ENCODE results near the gene APMAP. TPM values are rescaled to one million over a fixed set of nuclear protein-coding genes. Genes with fewer than 3 reads are reported as not detected.

APMAP gene, protein sequence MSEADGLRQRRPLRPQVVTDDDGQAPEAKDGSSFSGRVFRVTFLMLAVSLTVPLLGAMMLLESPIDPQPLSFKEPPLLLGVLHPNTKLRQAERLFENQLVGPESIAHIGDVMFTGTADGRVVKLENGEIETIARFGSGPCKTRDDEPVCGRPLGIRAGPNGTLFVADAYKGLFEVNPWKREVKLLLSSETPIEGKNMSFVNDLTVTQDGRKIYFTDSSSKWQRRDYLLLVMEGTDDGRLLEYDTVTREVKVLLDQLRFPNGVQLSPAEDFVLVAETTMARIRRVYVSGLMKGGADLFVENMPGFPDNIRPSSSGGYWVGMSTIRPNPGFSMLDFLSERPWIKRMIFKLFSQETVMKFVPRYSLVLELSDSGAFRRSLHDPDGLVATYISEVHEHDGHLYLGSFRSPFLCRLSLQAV
- total RNA-seq: 40.7 and 42.3 TPM in 2 replicates

DNA sequence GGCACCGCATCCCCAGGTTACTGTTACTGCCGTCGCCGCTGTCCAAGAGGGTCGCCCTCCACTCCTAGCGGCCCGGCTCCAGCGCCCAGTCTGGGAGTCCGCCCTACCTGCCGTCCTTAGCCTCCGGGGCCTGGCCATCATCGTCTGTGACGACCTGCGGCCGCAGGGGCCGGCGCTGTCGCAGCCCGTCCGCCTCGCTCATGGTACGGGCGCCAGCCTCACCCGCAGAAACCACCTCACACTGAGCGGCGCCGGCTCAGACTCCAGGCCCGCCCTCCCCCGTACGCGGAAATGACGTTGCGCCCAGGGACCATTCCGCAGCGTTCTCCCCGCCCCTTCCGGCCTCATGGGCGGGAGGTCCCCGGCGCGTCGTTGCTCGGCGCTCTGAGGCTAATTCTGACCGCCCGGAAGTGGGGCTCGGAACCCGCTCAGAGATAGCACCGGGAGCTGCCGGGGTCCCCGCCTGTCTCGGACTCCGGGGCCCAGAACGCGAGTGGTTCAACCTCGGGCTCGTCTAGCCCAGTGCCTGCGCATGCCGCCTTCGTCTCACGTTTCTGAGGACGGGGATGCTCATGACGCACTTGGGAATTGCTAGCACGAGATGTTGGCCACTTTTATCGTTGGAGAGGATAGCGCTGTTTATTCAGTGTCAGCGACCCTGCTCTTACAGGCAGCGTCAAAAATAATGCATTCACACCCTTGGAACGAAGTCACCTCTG is at the start of gene APMAP:
TSS of gene APMAP (minus strand) at position 265 of the 719 bp plus-strand sequence. CDS start at position 202, 63 bp downstream.
- intact Hi-C loops (cut with micrococcal nuclease): loop anchor here (1.0 to 5.0 kb wide), 7 partner anchors 43 to 1630 kb away; partner anchors contain the start of genes ABHD12, ACSS1, CST7 and ENTPD6

DNA sequence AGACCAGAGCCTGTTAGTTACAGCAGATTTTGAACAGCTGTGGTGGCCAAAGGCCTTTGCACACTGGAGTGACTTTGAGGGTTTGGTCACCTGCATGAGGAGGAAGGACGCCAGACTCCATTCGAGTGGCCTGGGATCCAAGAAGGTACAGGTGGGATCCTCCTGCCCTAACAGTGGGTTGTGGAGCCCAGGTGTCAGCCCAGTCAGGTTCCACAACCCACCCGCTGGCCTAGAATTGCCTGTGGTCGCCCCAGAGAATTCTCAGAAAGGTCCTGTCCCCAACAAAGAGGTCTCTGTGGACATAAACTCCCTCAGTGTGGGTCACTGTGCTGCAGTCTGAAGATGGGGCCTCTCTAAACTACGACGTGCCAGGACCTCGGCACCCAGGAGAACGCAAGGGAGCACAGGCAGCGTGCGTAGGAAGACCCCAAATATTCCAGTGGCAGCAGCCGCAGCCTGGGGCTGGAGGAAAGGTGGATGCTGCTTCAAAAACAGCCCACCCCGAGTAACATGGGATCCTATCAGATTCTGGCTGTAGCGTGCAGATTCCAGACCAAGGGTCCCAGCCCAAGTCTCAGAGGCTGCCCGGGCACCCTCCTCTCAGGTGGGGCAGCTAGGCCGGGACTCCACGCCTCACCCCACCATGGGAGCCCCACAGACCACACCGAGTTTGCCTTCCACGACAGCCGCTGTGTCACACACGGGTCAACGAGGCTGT is 49.4 kb upstream of the APMAP start:
- intact Hi-C loops (cut with micrococcal nuclease): loop anchor here (2.0 kb wide), 1 partner anchor 15 kb away; no protein-coding TSS in a partner anchor

DNA sequence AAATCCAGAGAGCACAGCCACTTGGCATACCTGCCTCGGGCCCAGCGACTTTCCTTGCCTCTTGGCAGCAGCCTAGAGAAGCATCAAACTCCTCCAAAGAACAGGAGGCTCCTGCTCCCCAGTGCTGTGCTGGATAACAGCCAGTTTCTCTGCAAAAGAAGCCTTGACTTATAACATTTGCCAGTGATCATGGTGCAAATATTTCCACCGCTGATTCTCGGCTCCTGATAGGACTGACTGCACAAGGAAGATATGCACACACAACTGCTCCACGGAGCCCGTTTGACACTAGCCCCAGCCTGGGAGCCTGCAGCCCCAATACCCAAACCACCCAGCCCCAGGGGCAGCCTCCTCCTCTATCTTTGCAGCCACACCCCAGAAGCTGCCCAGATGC is 47.9 kb upstream of the APMAP start:
- intact Hi-C loops (cut with micrococcal nuclease): no loop called here

DNA sequence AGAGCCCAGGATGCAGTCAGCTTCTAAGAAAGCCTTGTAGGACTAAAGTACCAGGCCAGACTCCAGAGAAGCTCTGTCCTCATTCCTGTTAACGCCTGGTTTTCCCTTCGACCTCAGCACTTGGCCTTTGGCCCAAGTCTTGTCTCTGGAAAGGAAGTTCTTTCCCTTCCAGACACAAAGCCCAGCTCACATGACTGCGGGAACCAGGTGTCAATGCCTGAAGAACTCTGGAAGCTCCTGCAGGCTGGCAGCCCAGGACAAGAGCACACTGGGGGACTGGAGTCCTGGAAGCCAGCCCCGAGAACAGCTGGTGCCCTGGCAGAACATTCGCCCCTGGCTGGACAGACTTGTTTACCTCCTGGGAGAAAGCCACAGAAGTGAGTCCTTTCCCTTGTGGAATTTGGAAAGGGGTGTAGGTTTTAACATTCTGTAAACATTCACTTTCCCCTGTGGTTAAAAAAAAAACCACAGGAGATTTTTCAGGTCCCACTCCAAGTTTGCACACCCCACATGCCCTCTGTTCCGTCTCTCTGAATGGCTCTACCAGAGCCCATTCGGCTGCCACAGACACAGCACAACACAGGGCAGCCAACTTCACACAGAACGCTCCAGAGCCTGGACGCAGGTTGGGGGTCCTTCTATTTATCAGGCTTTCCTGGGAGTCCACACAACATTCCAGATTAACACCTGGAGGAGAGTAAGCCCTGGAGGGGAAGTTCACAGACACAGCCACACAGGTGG is 47.3 kb upstream of the APMAP start:
- intact Hi-C loops (cut with micrococcal nuclease): no loop called here

DNA sequence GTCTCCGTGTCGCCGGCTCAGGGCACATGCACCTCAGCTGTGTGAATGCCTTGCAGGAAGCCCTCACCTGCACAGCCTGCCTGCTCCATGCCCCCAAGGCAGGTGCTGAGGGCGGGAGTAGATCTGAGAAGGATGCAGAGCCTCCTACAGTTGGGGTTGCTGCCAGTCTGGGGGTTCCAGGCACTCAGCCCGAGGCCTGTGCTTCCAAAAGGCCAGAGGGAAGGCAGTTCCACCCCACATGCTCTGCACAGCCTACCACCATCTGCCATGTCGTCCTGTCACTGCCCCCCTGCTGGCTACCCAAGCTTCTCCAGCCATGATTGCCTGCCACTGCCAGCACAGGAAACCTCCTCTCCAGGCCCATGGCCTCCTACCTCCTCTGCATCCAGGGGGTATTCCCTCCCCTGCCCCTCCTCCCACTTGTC is 46.1 kb upstream of the APMAP start:
- intact Hi-C loops (cut with micrococcal nuclease): no loop called here

DNA sequence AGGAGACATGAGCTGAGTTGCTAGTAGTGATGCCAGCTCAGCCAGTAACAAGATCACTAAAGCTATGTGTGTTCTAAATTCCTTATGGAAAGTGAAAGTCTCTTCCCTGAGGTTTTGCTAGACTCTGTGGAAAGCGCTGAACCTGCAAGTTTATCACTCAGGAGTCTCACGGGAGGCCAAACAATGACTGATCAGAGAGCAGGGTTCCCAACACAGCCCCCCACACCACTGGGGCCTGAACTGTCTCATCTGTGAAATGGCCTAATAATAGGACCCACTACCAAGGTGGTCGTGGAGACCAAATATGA is 45.5 kb upstream of the APMAP start:
- intact Hi-C loops (cut with micrococcal nuclease): no loop called here

DNA sequence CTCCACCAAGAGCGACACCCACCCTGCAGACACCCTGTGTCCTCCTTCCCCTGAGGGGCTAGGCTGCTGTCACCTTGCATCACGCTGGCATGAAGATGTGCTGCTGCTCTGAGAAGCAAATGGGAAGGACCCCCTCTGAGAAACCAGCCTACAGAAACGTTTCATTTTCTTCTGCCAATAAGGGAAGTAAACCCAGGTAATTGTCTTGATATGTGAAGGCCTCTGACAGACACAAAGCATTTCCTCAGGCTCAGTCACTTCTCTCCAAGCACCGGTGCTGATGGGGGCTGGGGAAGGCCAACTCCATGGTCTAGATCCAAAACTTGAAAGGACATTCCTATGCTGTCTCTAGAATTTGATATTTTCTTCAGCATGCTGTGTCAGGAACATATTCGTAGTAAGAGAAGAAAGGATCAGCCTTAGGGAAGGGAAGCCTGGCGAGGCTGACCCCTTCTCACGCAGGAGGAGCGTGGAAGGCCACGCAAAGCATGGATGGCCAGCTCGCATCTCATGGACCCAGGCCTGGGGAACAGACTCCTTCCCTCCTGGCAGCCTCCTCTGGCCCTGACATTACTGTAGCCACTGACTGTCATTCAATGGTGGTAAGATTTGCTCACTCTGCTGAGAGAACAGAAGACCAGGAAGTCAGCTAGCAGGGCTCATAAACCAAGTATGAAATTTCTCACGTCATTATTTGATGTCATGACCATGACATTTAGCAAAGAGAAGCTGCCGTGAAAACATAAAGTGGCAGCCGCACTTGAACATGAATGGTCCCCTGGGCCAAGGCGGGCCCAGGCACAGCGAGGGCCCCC is 44.9 kb upstream of the APMAP start:
- intact Hi-C loops (cut with micrococcal nuclease): no loop called here

DNA sequence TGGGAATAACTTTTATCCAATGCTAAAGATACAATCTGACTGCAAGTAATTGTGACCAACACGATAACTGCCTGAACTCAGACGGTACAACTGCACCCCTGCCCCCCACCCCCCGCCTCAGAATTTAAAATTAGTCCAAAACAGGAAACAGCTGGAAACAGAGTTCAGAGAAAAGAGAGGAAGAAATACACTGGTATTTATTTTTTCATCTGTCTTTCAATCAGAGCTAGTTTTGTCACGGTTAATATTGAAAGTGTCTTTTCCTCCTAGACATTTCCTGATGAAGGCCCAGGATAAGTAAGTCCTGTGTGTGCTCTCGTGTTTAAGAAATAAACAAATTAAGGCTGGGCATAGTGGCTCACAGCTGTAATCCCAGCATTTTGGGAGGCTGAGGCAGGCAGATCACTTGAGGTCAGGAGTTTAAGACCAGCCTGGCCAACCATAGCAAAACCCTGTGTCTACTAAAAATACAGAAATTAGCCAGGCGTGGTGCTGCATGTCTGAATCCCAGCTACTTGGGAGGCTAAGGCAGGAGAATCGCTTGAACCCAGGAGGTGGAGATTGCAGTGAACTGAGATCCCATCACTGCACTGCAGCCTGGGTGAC is 43.9 kb upstream of the APMAP start:
- intact Hi-C loops (cut with micrococcal nuclease): no loop called here

DNA sequence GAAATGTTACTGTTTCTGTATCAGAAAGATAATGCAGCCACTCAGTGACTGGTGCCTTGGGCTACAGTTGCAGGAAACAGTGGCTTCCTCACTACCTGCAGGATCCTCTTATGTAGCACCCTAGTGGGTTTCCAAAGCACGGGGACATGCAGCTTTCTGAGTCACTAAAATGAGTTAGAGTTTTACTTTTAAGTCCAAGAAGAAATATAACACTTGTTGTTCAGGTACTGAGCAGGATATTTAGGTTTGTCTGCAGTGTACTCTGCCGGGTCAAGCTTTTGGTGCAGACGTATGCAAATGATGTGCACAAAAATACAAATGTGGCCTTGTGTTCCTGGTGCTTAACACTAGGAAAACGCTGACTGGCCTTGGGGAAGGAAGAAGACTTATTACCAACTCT is 43.4 kb upstream of the APMAP start:
- intact Hi-C loops (cut with micrococcal nuclease): no loop called here

DNA sequence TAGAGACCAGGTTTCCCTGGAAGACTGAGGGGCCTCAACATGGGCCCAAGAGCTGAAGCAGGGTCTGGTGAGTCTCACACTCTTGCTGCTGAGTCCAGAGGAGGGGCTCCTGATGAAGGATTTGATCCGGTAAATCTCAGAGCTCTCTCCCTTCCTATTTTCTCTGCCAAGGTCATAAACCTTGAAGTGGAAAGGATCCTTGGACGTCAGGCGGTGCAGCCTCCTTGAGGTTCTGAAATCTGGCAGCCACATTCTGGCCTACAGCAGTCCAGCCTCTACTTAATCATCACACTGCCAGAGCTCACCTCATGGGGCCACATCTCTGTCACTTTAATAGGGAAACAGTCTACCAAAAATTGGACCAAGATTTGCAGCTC is 41.4 kb upstream of the APMAP start:
- intact Hi-C loops (cut with micrococcal nuclease): no loop called here

DNA sequence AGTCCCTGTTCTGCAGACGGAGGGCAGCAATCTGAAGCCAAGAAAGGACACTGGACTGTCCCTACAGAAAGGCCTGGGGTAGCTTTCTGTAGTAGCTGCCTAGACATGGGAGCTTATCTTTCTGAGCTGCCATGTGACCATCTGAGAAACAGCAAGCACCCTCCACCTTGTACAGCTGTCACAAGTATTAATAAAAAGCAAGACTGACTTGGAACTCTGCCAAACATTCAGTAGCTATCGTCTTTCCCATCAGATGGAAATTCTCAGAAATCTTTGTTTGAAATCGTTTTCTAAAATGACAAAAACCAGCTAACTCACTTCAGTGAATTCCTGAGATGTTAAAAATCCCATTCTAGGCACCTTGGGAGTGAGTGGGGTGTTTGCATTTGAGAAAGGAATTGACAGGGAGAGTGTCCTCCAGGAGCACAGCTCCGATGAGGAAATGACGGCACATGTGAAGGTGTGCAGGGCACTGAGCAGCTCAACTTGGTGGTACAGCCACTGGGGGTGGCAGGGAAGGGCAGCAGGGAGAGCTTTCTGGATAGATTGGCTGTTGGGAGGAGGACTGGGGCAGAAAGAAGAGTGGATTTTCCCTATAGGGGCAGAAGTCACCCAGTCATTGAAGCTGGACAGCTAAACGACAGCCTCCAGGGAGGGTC is 40.8 kb upstream of the APMAP start:
- intact Hi-C loops (cut with micrococcal nuclease): no loop called here

DNA sequence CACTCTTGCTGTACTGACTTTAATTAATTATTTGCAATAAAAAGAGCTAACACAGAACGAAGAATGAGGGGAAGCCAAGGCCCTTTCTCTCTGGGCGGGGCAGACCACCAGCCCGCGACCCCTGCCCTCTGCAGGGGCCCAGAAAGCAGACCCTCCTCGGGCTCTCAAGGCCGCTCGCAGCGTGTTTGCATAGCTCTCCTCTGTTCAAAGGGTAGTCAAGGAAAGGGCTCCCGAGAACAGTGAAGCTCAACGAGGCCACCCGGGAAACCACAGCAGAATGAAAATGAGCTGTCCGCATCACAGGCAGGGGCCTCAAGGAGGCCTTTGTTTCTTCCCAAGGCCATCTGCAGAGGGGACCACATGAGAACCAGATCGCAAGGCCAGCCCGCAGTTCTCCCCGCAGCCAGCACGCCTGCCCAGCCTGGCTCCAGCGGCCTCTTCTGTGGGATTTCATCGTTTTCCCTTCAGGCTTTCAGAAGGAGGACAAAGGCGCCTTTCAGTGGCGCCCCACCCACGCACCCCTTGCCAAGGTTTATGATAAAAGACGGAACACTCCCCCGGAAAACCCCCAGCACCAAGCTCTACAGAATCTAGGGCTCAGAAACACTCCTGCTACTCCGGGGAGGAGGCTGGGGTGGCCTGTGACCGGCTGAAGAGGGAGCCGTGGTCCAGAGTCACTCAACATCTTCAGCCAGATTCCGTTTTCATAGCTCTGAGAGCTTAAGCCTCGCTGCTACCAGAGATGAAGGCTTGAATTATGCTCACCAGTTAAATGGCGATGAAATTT is 40.1 kb upstream of the APMAP start:
- intact Hi-C loops (cut with micrococcal nuclease): no loop called here

DNA sequence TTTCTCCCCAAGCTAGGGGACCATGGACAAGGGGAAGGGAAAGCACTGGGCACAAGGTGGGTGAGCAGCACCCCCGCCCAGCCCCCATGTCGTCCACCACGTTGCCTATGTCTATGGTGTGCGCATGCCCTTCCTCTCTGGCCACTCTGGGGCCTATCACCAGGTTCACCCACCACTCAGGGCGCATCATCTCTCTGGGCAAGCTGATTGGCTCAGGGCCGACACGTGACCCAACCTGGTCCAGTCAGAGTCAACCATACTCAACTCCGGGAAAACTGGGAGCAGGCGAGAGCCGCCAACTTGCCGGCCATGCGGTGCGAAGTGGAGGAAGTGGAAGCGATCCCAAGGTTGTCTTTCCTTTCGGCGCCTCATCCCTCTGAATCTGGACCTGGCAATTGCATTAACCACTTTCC is 39.5 kb upstream of the APMAP start:
- intact Hi-C loops (cut with micrococcal nuclease): no loop called here

DNA sequence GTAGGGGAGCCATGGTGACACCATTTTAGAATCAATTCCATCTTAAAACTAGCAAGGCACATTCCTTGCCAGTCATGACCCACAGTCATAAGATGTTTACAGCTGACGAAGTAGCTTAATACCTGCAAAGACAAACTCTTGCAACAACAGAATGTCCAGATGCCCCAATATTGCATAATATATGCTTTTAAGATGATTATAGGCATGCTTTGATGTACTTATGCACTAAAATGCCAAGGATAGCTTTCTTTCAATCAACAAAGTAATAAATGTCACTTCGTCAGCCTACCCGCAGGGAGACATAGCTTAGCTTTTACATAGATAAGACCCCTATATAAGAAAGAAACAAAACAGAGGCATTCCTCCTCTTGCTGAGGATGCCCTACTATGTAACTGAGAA is 38.7 kb upstream of the APMAP start:
- intact Hi-C loops (cut with micrococcal nuclease): no loop called here

DNA sequence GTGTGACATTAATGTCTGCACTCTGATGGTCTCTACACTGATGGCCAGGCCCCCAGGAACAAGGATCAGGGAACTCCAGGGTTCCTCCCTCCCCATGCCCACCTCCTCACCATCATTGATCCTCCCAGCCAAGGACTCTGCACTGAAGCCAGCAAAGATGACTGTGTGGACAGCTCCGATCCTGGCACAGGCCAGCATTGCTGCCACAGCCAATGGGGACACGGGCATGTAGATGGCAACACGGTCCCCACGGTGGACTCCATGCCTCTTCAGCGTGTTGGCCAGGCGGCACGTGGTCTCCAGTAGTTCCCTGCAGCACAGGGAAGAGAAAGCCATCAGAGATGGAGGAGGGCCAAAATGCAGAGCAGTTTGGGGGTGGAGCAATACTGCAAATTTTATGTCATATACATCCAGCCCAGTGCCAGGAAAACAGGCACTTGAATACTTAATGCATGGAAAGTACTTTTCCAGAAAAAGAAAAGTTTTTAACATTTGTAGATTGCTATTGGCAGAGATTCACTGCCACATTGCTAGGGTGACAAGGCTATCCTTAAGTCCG is 38.2 kb upstream of the APMAP start:
- intact Hi-C loops (cut with micrococcal nuclease): no loop called here

DNA sequence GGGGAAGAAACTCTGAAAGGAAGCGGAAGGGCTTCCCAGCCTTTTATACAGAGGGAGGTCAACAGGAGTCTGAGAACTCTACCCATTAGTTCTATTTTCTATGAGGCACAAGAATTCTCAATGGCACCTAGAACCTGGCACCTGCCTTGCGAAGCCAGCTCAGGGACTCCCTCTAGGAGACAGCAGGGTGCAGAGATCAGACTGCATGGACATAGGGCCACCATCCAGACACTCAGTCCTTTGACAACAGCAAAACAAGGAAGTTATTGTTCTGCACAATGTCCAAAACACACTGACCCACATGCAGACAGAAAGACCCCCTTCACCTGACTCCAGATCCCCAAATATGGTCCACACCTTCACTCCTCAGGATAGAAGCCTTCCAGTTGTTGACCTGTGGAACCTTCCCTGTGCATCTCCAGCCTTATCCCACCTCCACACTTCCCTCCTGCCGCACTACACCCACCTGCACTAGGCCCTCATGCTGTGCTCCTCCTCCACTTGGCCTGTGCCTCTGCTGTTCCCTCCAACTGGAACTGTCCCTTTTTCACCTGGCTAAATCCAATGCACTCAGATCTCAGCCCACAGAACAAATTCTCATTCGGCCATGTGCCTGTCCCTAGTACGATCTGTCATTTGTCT is 37.6 kb upstream of the APMAP start:
- intact Hi-C loops (cut with micrococcal nuclease): no loop called here

DNA sequence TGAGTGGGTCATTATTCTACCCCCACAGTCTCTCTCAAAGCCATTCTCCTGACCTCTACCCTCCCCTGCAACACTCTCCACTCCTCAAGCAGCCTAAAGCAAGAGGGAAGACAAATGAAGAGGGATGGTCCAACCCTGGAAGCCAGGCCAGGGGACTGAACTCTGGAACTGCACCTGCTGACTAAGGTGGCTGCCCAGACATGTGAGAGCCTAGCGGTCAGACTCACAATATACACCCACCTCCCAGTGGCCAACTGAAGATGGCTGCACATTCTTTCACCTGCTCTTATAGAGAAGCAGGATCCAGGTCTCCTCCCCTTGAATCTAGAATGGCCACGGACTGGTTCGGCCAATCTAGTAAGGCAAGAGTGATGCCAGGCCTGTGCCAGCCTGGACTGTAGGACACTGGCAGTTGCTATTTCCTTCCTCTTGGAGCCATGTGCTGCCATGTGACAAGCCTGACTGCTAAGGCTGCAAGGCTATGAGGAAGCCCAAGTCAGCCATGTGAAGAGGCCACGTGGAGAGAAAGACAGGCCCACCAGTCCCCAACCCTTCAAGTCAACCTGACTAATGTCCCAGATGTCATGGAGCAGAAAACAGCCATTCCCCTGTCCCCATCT is 33.5 kb upstream of the APMAP start:
- intact Hi-C loops (cut with micrococcal nuclease): no loop called here

Measured in T-helper 2 cell treated with Interferon-gamma antibody and Interleukin-4, amounts not matched to agents 100 ng/mL and 5 ng/mL, for 36 hours (primary cell).